ENCODE results near the gene ARMC2. TPM values are rescaled to one million over a fixed set of nuclear protein-coding genes. Genes with fewer than 3 reads are reported as not detected.

Gene ARMC2
- total and polyA plus RNA-seq, 2 of the 8 experiments (the other 6 are each of a cell fraction or from before 2014, with no cell fraction given): 1.6 to 4.4 TPM

GRCh38 chr6:109019911-109020310 lies 171.7 kb downstream of the ARMC2 start:
- 63% methylated on average over 1 of the region's 1 CpG; no CpG with 5 or more reads in 1 of the 2 experiments for WGBS, 2 experiments (ENCODE audit: extremely low coverage in 1 of 2, insufficient coverage in 1 of 2, insufficient read length in 1 of 2, insufficient replicate concordance in 2 of 2, low coverage in 1 of 2, low lambda C conversion rate in 2 of 2, missing lambda C conversion rate in 1 of 2)
- TF ChIP-seq E2F6 (IDR thresholded peaks at IDR 0.05): no peak
- TF ChIP-seq EZH2 (IDR thresholded peaks at IDR 0.05; ENCODE audit: low read depth, low read length, severe bottlenecking): no peak
- no peak for TF ChIP-seq EGR1 (IDR thresholded peaks at IDR 0.05; ENCODE audit: borderline replicate concordance, low read depth, low read length)
- no peak for TF ChIP-seq CBX8 (IDR thresholded peaks at IDR 0.05; ENCODE audit: borderline replicate concordance, low read depth, low read length)
- TF ChIP-seq BCL11A (IDR thresholded peaks at IDR 0.05; ENCODE audit: low read depth in 2 of 2, low read length in 2 of 2): no peak
- no peak for TF ChIP-seq CBX5 (IDR thresholded peaks at IDR 0.05; ENCODE audit: low read depth, low read length)
- TF ChIP-seq SIRT6 (IDR thresholded peaks at IDR 0.05; ENCODE audit: low read length): no peak
- TF ChIP-seq TEAD4 (IDR thresholded peaks at IDR 0.05; ENCODE audit: low read depth, low read length): no peak
- TF ChIP-seq CHD1 (IDR thresholded peaks at IDR 0.05; ENCODE audit: low read depth, low read length): no peak
- TF ChIP-seq KDM1A (IDR thresholded peaks at IDR 0.05; ENCODE audit: borderline replicate concordance, low read length): no peak
- TF ChIP-seq SP4 (IDR thresholded peaks at IDR 0.05; ENCODE audit: low read length): no peak
- no peak for TF ChIP-seq TCF12 (IDR thresholded peaks at IDR 0.05; ENCODE audit: low read depth, low read length)

More at GRCh38 chr6:109019911-109020310, 171.7 kb downstream of the ARMC2 start:
- H4K91ac ChIP-seq (replicated peaks; ENCODE audit: insufficient read length, low read length): no peak overlapping the region
- H4K8ac ChIP-seq (ENCODE audit: extremely low read depth, insufficient read depth, low read length): no peak overlapping the region
- H2AK5ac ChIP-seq (ENCODE audit: low read depth, low read length): no peak overlapping the region
- DNase-seq (ENCODE audit: low read depth in 1 of 2, low spot score in 2 of 2) (no peak), FAIRE-seq (peak; percentile 7)
- H3K36me3 ChIP-seq (ENCODE audit: control insufficient read depth in 2 of 4, insufficient read depth in 4 of 4, low read length in 3 of 4): no peaks in the 10 kb centered on the region
- H3K27me3 ChIP-seq (replicated peaks in 1 of 4; ENCODE audit: control insufficient read depth in 3 of 4, extremely low read depth in 1 of 4, insufficient read depth in 3 of 4, low read length in 3 of 4): no peaks in the 10 kb centered on the region
- H2AFZ ChIP-seq (ENCODE audit: low read length): no peak overlapping the region
- no peak overlapping the region for H3K4ac ChIP-seq (replicated peaks; ENCODE audit: insufficient read length, low read depth, low read length)
- H3K23me2 ChIP-seq (ENCODE audit: low read depth, low read length): no peaks in the 10 kb centered on the region
- no peak overlapping the region for H3K23ac ChIP-seq (ENCODE audit: insufficient read length)
- H3K14ac ChIP-seq (ENCODE audit: insufficient read length): no peak overlapping the region
- no peak overlapping the region for H2BK5ac ChIP-seq (ENCODE audit: low read depth, low read length)
- H2BK20ac ChIP-seq (ENCODE audit: low read length): no peak overlapping the region
- no peak overlapping the region for H3K9ac ChIP-seq (replicated peaks in 1 of 4; ENCODE audit: extremely low read depth in 1 of 4, low read depth in 3 of 4, low read length in 3 of 4)
- H3K9me3 ChIP-seq (ENCODE audit: insufficient read depth in 2 of 2, low read depth in 1 of 2, low read length in 1 of 2): no peaks in the 10 kb centered on the region
- H3K27ac ChIP-seq (ENCODE audit: low read depth, low read length): no peak overlapping the region
- H3K79me1 ChIP-seq (ENCODE audit: low read depth, low read length): no peaks in the 10 kb centered on the region
- no peak overlapping the region for H4K5ac ChIP-seq (ENCODE audit: insufficient read length, low read depth, low read length)
- H3K4me3 ChIP-seq (ENCODE audit: extremely low read depth in 1 of 4, insufficient read depth in 2 of 4, low read depth in 3 of 4, low read length in 4 of 4): no peak overlapping the region
- no peak overlapping the region for H3K18ac ChIP-seq (ENCODE audit: extremely low read depth, low read length)
- no peaks in the 10 kb centered on the region for H4K20me1 ChIP-seq (replicated peaks in 1 of 2; ENCODE audit: control insufficient read depth in 1 of 2, insufficient read depth in 2 of 2, low read length in 2 of 2)
- ChIA-PET POLR2A (ENCODE audit: partially characterized antibody) (interaction anchor here (2.4 kb wide), 1 partner anchor 11 kb away, joined by 8 read pairs; no protein-coding TSS in a partner anchor), CTCF (ENCODE audit: partially characterized antibody) (no interaction called here)
- H2BK12ac ChIP-seq (ENCODE audit: low read depth, low read length): no peak overlapping the region
- H3K4me1 ChIP-seq (replicated peaks in 1 of 4; ENCODE audit: control insufficient read depth in 3 of 4, insufficient read depth in 4 of 4, low read length in 3 of 4): peaks cover 0 to 2% (median 0%) of the 10 kb centered on the region in 4 experiments; a peak in 1 of 7 replicates
- H3K56ac ChIP-seq (replicated peaks; ENCODE audit: insufficient read length, low read depth, low read length): no peak overlapping the region
- H2BK120ac ChIP-seq (replicated peaks; ENCODE audit: low read depth, low read length): no peak overlapping the region
- H3K79me2 ChIP-seq (ENCODE audit: control insufficient read depth in 1 of 2, insufficient read depth in 2 of 2, low read length in 2 of 2): no peaks in the 10 kb centered on the region
- no peak overlapping the region for H2BK15ac ChIP-seq (ENCODE audit: low read length)
- no peak overlapping the region for H3K4me2 ChIP-seq (ENCODE audit: insufficient read depth in 1 of 2, low read depth in 2 of 2, low read length in 2 of 2)

Measured in H1 (cell line).